AG20443 (cell line): ENCODE data around the gene DCDC2.
A peak's percentile ranks its signal among the peaks of the same experiment; 100 is the strongest.
"Not testable (repeated sequence)": the region's sequence is repeated elsewhere in the genome, so short reads cannot be mapped to it uniquely, and the experiment has no call there.

ENCODE experiments used
- DNase-seq: peaks from one replicate; pipeline ENCODE4 v3.0.0; 2012; ENCODE audit warnings: low spot score, mixed read lengths

Gene DCDC2

GRCh38 chr6:24324617-24325016 is 33.2 kb downstream of the DCDC2 start:
- DNase-seq, result no peak

- DNase-seq, result no peak
These were observed 34.1 kb downstream of the DCDC2 start for GRCh38 chr6:24323632-24324337.

- no peak for DNase-seq
These were observed 34.9 kb downstream of the DCDC2 start for GRCh38 chr6:24322924-24323323.

GRCh38 chr6:24322446-24322845 is 35.4 kb downstream of the DCDC2 start:
- DNase-seq, result not testable (repeated sequence)

- no peak for DNase-seq
These were observed 36.2 kb downstream of the DCDC2 start for GRCh38 chr6:24321538-24322162.

GRCh38 chr6:24313251-24314141 is 44.4 kb downstream of the DCDC2 start:
- peak; percentile 15 for DNase-seq

- DNase-seq, result not testable (repeated sequence)
These were observed 46.1 kb downstream of the DCDC2 start for GRCh38 chr6:24311775-24312174.

GRCh38 chr6:24307881-24308280 is 50.0 kb downstream of the DCDC2 start:
- DNase-seq, result no peak

- DNase-seq, result no peak
These were observed 50.9 kb downstream of the DCDC2 start for GRCh38 chr6:24306936-24307335.

- no peak for DNase-seq
These were observed 51.8 kb downstream of the DCDC2 start for GRCh38 chr6:24306038-24306437.

- no peak for DNase-seq
These were observed 60.9 kb downstream of the DCDC2 start for GRCh38 chr6:24296944-24297343.

- not testable (repeated sequence) for DNase-seq
These were observed 64.0 kb downstream of the DCDC2 start for GRCh38 chr6:24293852-24294251.

- DNase-seq, result no peak
These were observed 70.6 kb downstream of the DCDC2 start for GRCh38 chr6:24287239-24287638.

- DNase-seq, result no peak
These were observed 73.9 kb downstream of the DCDC2 start for GRCh38 chr6:24284006-24284405.

GRCh38 chr6:24283043-24283985 is 74.5 kb downstream of the DCDC2 start:
- DNase-seq, result peak; percentile 84

GRCh38 chr6:24274441-24275083 is 83.3 kb downstream of the DCDC2 start:
- peak; percentile 30 for DNase-seq

GRCh38 chr6:24273096-24273870 is 84.6 kb downstream of the DCDC2 start:
- no peak for DNase-seq

- no peak for DNase-seq
These were observed 85.3 kb downstream of the DCDC2 start for GRCh38 chr6:24272553-24272952.

GRCh38 chr6:24272148-24272547 is 85.7 kb downstream of the DCDC2 start:
- DNase-seq, result no peak

GRCh38 chr6:24270011-24270410 is 87.8 kb downstream of the DCDC2 start:
- DNase-seq, result no peak
